Measurements from ENCODE around the gene EEPD1.

EEPD1 gene

DNA sequence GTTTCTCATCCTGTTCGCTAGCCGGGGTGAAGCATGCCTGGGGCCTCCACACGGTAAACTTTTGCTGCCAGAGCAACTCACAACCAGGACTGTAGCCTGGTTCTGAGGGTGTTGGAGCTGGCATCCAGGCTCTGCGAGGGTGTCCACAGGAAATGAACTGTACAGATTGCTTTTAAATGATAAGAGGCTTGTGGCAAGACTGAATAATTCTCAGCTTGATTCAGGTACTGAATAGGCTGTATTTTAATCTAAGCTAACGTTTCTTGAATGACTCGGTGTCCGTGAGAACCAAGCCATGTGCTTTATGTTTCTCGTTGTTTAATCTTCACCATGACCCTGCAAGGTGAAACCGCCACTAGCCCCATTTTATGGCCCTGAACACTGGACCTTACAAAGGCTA is 49.3 kb downstream of the EEPD1 start:
- H3K9me3 ChIP-seq (ENCODE audit: control insufficient read depth, insufficient read depth, low read depth, low read length) = no peaks in the 10 kb centered on the region
- H3K4me1 ChIP-seq (ENCODE audit: control insufficient read depth, insufficient read depth, low read length) = peaks cover 8% of the 10 kb centered on the region
- ChIA-PET CTCF (no interaction called here), POLR2A (no interaction called here)
- TF ChIP-seq ZNF843 (tag by site-specific recombination; IDR thresholded peaks at IDR 0.05) (no peak), ZNF626 (tag by site-specific recombination; IDR thresholded peaks at IDR 0.05) (no peak), SP2 (tag by site-specific recombination; IDR thresholded peaks at IDR 0.05) (no peak), ZNF548 (tag by site-specific recombination; IDR thresholded peaks at IDR 0.05) (no peak), ZBTB48 (tag by site-specific recombination; IDR thresholded peaks at IDR 0.05) (no peak)
- TF ChIP-seq, protein P1, sequence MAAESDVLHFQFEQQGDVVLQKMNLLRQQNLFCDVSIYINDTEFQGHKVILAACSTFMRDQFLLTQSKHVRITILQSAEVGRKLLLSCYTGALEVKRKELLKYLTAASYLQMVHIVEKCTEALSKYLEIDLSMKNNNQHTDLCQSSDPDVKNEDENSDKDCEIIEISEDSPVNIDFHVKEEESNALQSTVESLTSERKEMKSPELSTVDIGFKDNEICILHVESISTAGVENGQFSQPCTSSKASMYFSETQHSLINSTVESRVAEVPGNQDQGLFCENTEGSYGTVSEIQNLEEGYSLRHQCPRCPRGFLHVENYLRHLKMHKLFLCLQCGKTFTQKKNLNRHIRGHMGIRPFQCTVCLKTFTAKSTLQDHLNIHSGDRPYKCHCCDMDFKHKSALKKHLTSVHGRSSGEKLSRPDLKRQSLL (tag by site-specific recombination; IDR thresholded peaks at IDR 0.05) = no peak
- TF ChIP-seq, protein P2, sequence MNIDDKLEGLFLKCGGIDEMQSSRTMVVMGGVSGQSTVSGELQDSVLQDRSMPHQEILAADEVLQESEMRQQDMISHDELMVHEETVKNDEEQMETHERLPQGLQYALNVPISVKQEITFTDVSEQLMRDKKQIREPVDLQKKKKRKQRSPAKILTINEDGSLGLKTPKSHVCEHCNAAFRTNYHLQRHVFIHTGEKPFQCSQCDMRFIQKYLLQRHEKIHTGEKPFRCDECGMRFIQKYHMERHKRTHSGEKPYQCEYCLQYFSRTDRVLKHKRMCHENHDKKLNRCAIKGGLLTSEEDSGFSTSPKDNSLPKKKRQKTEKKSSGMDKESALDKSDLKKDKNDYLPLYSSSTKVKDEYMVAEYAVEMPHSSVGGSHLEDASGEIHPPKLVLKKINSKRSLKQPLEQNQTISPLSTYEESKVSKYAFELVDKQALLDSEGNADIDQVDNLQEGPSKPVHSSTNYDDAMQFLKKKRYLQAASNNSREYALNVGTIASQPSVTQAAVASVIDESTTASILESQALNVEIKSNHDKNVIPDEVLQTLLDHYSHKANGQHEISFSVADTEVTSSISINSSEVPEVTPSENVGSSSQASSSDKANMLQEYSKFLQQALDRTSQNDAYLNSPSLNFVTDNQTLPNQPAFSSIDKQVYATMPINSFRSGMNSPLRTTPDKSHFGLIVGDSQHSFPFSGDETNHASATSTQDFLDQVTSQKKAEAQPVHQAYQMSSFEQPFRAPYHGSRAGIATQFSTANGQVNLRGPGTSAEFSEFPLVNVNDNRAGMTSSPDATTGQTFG (tag by site-specific recombination; IDR thresholded peaks at IDR 0.05; ENCODE audit: borderline replicate concordance) = no peak
- H3K4me3 ChIP-seq (ENCODE audit: low read depth, low read length) = no peak overlapping the region
- no peak overlapping the region for H3K27ac ChIP-seq (ENCODE audit: extremely low read depth, low read depth, low read length)
- H3K36me3 ChIP-seq (ENCODE audit: control insufficient read depth in 2 of 2, insufficient read depth in 1 of 2, low read length in 2 of 2) = no peaks in the 10 kb centered on the region

DNA sequence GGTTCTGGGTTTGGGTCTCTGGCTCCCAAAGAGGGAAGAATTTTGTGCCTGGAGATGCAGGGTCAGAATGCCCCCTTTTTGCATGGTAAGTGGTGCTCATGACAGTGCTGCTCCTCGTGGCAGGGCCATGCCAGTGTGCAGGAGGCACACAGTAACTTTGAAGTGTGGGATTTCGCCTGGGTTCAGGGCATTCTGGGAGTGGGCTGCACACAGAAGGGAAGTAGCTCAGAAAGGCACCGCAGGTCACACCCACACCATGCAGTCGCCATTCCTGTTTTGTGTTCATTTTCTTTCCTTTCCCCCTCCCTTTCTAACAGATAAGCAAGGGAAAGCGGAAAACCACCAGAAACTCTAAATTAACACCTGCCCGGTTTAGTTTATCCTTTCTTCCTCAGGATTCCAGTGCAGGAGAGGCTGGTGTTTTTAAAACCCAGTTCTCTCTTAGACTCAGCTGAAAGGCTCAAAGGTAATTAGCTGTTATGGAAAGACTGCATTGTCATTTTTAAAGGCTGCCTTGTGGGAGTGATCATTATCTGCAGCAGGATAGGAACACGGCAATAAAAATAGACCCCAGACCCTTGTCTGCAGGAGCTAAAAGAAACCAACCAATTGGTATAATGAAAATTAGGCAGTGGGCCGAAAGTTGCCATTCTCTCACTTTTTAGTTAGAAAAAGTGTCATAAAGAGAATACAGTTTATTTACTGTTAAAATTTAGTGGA is 50.2 kb downstream of the EEPD1 start:
- Histone ChIP-seq H3K9me3 (ENCODE audit: control insufficient read depth, insufficient read depth, low read depth, low read length) (no peaks in the 10 kb centered on the region), H3K4me3 (ENCODE audit: low read depth, low read length) (no peak overlapping the region), H3K4me1 (ENCODE audit: control insufficient read depth, insufficient read depth, low read length) (peaks cover 8% of the 10 kb centered on the region), H3K36me3 (ENCODE audit: control insufficient read depth in 2 of 2, insufficient read depth in 1 of 2, low read length in 2 of 2) (no peaks in the 10 kb centered on the region), H3K27ac (ENCODE audit: extremely low read depth, low read depth, low read length) (no peak overlapping the region)
- CTCF ChIA-PET = interaction anchor here (0.6 kb wide), 1 partner anchor 22 kb away, joined by 4 read pairs; no protein-coding TSS in a partner anchor
- TF ChIP-seq SETDB1 (IDR thresholded peaks at IDR 0.05; ENCODE audit: insufficient read length, low read length) (no peak), ZNF837 (tag by site-specific recombination; IDR thresholded peaks at IDR 0.05) (no peak)
- POLR2A ChIA-PET = no interaction called here

DNA sequence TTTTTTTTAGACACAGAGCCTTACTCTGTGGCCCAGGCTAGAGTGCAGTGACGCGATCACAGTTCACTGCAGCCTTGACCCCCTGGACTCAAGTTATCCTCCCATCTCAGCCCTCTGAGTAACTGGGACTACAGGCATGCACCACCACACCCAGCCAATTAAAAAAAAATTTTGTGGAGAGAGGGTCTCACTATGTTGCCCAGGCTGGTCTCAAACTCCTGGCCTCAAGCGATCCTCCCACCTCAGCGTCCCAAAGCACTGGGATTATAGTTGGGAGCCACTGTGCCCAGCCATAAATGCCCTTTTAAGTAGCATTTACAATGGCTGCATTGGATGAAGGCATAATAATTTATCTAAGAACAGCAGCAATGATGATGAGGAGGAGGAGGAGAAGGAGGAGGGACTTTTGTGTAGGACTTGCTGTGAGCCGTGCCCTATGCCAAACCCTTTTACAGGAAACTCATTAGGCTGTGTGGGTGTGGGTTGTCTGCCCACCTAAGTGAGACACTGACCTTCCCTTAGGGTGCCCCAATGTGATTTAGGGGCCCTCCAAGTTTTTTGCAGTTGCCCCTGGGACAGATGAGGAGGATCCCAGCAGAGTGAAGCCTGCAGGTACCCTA is 51.1 kb downstream of the EEPD1 start:
- POLR2A ChIA-PET = no interaction called here

More for the DNA sequence above, 51.1 kb downstream of the EEPD1 start:
- peak; percentile 56; the same call in 1 of the 2 replicates for TF ChIP-seq EGR2 (tag by site-specific recombination; IDR thresholded peaks at IDR 0.05; ENCODE audit: low read depth)
- TF ChIP-seq, protein P3, sequence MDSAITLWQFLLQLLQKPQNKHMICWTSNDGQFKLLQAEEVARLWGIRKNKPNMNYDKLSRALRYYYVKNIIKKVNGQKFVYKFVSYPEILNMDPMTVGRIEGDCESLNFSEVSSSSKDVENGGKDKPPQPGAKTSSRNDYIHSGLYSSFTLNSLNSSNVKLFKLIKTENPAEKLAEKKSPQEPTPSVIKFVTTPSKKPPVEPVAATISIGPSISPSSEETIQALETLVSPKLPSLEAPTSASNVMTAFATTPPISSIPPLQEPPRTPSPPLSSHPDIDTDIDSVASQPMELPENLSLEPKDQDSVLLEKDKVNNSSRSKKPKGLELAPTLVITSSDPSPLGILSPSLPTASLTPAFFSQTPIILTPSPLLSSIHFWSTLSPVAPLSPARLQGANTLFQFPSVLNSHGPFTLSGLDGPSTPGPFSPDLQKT (IDR thresholded peaks at IDR 0.05; ENCODE audit: borderline replicate concordance, low read depth, low read length) = no peak
- peak; percentile 61; the same call in 1 of the 2 replicates for TF ChIP-seq ZNF121 (tag by site-specific recombination; IDR thresholded peaks at IDR 0.05)
- peak; percentile 75 for TF ChIP-seq ZFHX2 (tag by site-specific recombination; conservative IDR thresholded peaks at IDR 0.05)
- CTCF ChIA-PET = interaction anchor here (0.6 kb wide), 1 partner anchor 23 kb away, joined by 4 read pairs; no protein-coding TSS in a partner anchor
- H3K4me3 ChIP-seq (ENCODE audit: low read depth, low read length) = no peak overlapping the region
- no peak overlapping the region for H3K27ac ChIP-seq (ENCODE audit: extremely low read depth, low read depth, low read length)
- H3K36me3 ChIP-seq (ENCODE audit: control insufficient read depth in 2 of 2, insufficient read depth in 1 of 2, low read length in 2 of 2) = no peaks in the 10 kb centered on the region
- peaks cover 8% of the 10 kb centered on the region for H3K4me1 ChIP-seq (ENCODE audit: control insufficient read depth, insufficient read depth, low read length)
- no peaks in the 10 kb centered on the region for H3K9me3 ChIP-seq (ENCODE audit: control insufficient read depth, insufficient read depth, low read depth, low read length)
